Parathyroid adenoma (tissue), 2 donors: ENCODE data around the gene CTDSPL.

Experiments used
- H2AFZ ChIP-seq: fragments of 300-600 bp; sonication (generic); one replicate; pipeline ENCODE4 v1.7.0; 2017; ENCODE audit warnings: antibody characterized with exemption, mild to moderate bottlenecking
- H3K27ac ChIP-seq: fragments of 300-600 bp; sonication (generic); one replicate; pipeline ENCODE4 v1.7.0; 2017
- H3K27me3 ChIP-seq: fragments of 300-600 bp; sonication (generic); one replicate; pipeline ENCODE4 v1.7.0; 2017; ENCODE audit warnings: low read length; ENCODE audit not compliant: control insufficient read depth, insufficient read depth
- H3K36me3 ChIP-seq: fragments of 300-600 bp; sonication (generic); one replicate; pipeline ENCODE4 v1.7.0; 2017; ENCODE audit warnings: low read length; ENCODE audit not compliant: control insufficient read depth, insufficient read depth
- H3K4me1 ChIP-seq: fragments of 300-600 bp; sonication (generic); one replicate; pipeline ENCODE4 v1.7.0; 2017; ENCODE audit warnings: control low read depth
- H3K4me2 ChIP-seq: fragments of 300-600 bp; sonication (generic); one replicate; pipeline ENCODE4 v1.7.0; 2017; ENCODE audit warnings: low read length
- H3K4me3 ChIP-seq: fragments of 300-600 bp; sonication (generic); one replicate; pipeline ENCODE4 v1.7.0; 2017; ENCODE audit warnings: low read depth, low read length
- H3K79me2 ChIP-seq: fragments of 300-600 bp; sonication (generic); one replicate; pipeline ENCODE4 v1.7.0; 2017; ENCODE audit warnings: control low read depth
- H3K9ac ChIP-seq: fragments of 300-600 bp; sonication (generic); one replicate; pipeline ENCODE4 v1.7.0; 2017; ENCODE audit warnings: mild to moderate bottlenecking
- H3K9me3 ChIP-seq: fragments of 300-600 bp; sonication (generic); one replicate; pipeline ENCODE4 v1.7.0; 2017; ENCODE audit warnings: low read length; ENCODE audit not compliant: control insufficient read depth
- CTCF ChIP-seq: fragments of 300-600 bp; sonication (generic); IDR thresholded peaks from one replicate; pipeline ENCODE4 v1.7.0; 2017; ENCODE audit warnings: antibody characterized with exemption, mild to moderate bottlenecking
- donor health status: primary hyperparathyroidism.

CTDSPL gene

GRCh38 chr3:38003817-38004414 lies 142.2 kb downstream of the CTDSPL start:
- Histone ChIP-seq H3K27ac (no peak overlapping the region), H3K79me2 (no peaks in the 10 kb centered on the region), H3K4me2 (no peak overlapping the region), H3K9ac (no peak overlapping the region), H3K4me3 (no peak overlapping the region), H3K36me3 (no peaks in the 10 kb centered on the region), H3K4me1 (peaks cover 5% of the 10 kb centered on the region), H3K9me3 (no peaks in the 10 kb centered on the region), H3K27me3 (no peaks in the 10 kb centered on the region), H2AFZ (no peak overlapping the region)
- TF ChIP-seq CTCF, result no peak

- Histone ChIP-seq H3K27me3 (no peaks in the 10 kb centered on the region), H3K36me3 (no peaks in the 10 kb centered on the region), H3K9ac (no peak overlapping the region), H3K4me2 (no peak overlapping the region), H3K4me1 (peaks cover 5% of the 10 kb centered on the region), H3K79me2 (no peaks in the 10 kb centered on the region), H3K4me3 (no peak overlapping the region), H3K27ac (no peak overlapping the region), H2AFZ (no peak overlapping the region), H3K9me3 (no peaks in the 10 kb centered on the region)
- peak; percentile 79 for TF ChIP-seq CTCF
Measured at GRCh38 chr3:38004415-38005075, 142.9 kb downstream of the CTDSPL start.

- Histone ChIP-seq H3K9me3 (no peaks in the 10 kb centered on the region), H3K27me3 (no peaks in the 10 kb centered on the region), H2AFZ (no peak overlapping the region), H3K4me1 (peaks cover 5% of the 10 kb centered on the region), H3K9ac (no peak overlapping the region), H3K4me2 (no peak overlapping the region), H3K79me2 (no peaks in the 10 kb centered on the region), H3K27ac (no peak overlapping the region), H3K36me3 (no peaks in the 10 kb centered on the region), H3K4me3 (no peak overlapping the region)
- TF ChIP-seq CTCF, result no peak
Measured at GRCh38 chr3:38005076-38006020, 143.7 kb downstream of the CTDSPL start.

- TF ChIP-seq CTCF, result no peak
- no peaks in the 10 kb centered on the region for H3K79me2 ChIP-seq
- H3K4me2 ChIP-seq, result no peak overlapping the region
- no peaks in the 10 kb centered on the region for H3K9me3 ChIP-seq
- H3K9ac ChIP-seq, result no peak overlapping the region
- H3K27me3 ChIP-seq, result no peaks in the 10 kb centered on the region
- no peak overlapping the region for H2AFZ ChIP-seq
- no peak overlapping the region for H3K4me3 ChIP-seq
- no peak overlapping the region for H3K27ac ChIP-seq
- peaks cover 5% of the 10 kb centered on the region for H3K4me1 ChIP-seq
- H3K36me3 ChIP-seq, result no peaks in the 10 kb centered on the region
Measured at GRCh38 chr3:38006031-38006430, 144.4 kb downstream of the CTDSPL start.
